Glutamatergic neuron (in vitro differentiated cells): ENCODE results near the gene RASSF5. TPM values are rescaled to one million over a fixed set of nuclear protein-coding genes. Genes with fewer than 3 reads are reported as not detected.

Experiments
- DNase-seq: peaks from one replicate; pipeline ENCODE4 v3.0.0; 2022
- H3K27ac Mint-ChIP-seq: one replicate; pipeline ENCODE4 v1.8.0; 2020; ENCODE audit warnings: mild to moderate bottlenecking, mixed read lengths, inconsistent platforms; ENCODE audit not compliant: unreplicated experiment
- H3K27me3 Mint-ChIP-seq: one replicate; pipeline ENCODE4 v1.8.0; 2020; ENCODE audit warnings: mild to moderate bottlenecking, moderate library complexity, mixed read lengths, inconsistent platforms; ENCODE audit not compliant: unreplicated experiment
- H3K36me3 Mint-ChIP-seq: one replicate; pipeline ENCODE4 v1.8.0; 2020; ENCODE audit warnings: mild to moderate bottlenecking, mixed read lengths, inconsistent platforms; ENCODE audit not compliant: unreplicated experiment
- H3K4me1 Mint-ChIP-seq: one replicate; pipeline ENCODE4 v1.8.0; 2020; ENCODE audit warnings: mild to moderate bottlenecking, low read depth, mixed read lengths, inconsistent platforms; ENCODE audit not compliant: unreplicated experiment
- H3K4me3 Mint-ChIP-seq: one replicate; pipeline ENCODE4 v1.8.0; 2020; ENCODE audit warnings: mild to moderate bottlenecking, mixed read lengths, inconsistent platforms; ENCODE audit not compliant: unreplicated experiment
- H3K9me3 Mint-ChIP-seq: one replicate; pipeline ENCODE4 v1.8.0; 2020; ENCODE audit warnings: mild to moderate bottlenecking, moderate library complexity, mixed read lengths, inconsistent platforms; ENCODE audit not compliant: unreplicated experiment
- CTCF ChIP-seq: fragments of 200-600 bp; sonication (generic); IDR thresholded peaks from one replicate; pipeline ENCODE4 v1.5.0; 2021; ENCODE audit not compliant: partially characterized antibody, unreplicated experiment
- total RNA-seq: library from RNA; stranded (reverse); fragmentation: NEBNext Ultra II Directional; extraction: Animal tissue kit (Norgen Biotek cat#: 25700); gene quantifications from one replicate; pipeline ENCODE4 v1.2.1, GENCODE V29; 2021; ENCODE audit not compliant: unreplicated experiment

RASSF5 gene
- total RNA-seq, 1 donor from 2014 or later, result 2.7 TPM

GRCh38 chr1:206584683-206585082 lies 77.4 kb downstream of the RASSF5 start:
- DNase-seq, result no peak
- no peak for TF ChIP-seq CTCF
- Mint-ChIP-seq H3K27me3 (peaks cover 2% of the 10 kb centered on the region), H3K4me3 (no peak overlapping the region), H3K36me3 (no peaks in the 10 kb centered on the region), H3K4me1 (peaks cover 3% of the 10 kb centered on the region), H3K9me3 (peaks cover 1% of the 10 kb centered on the region), H3K27ac (no peak overlapping the region)

GRCh38 chr1:206586501-206587445 lies 79.4 kb downstream of the RASSF5 start:
- Mint-ChIP-seq H3K4me1 (no peaks in the 10 kb centered on the region), H3K4me3 (no peak overlapping the region), H3K9me3 (no peaks in the 10 kb centered on the region), H3K27ac (no peak overlapping the region), H3K36me3 (no peaks in the 10 kb centered on the region), H3K27me3 (peaks cover 2% of the 10 kb centered on the region)
- no peak for DNase-seq
- no peak for TF ChIP-seq CTCF

- no peak for TF ChIP-seq CTCF
- H3K27ac Mint-ChIP-seq, result no peak overlapping the region
- DNase-seq, result no peak
- peaks cover 2% of the 10 kb centered on the region for H3K27me3 Mint-ChIP-seq
- no peaks in the 10 kb centered on the region for H3K9me3 Mint-ChIP-seq
- H3K4me3 Mint-ChIP-seq, result no peak overlapping the region
- no peaks in the 10 kb centered on the region for H3K4me1 Mint-ChIP-seq
- H3K36me3 Mint-ChIP-seq, result no peaks in the 10 kb centered on the region
Observed at GRCh38 chr1:206587904-206588303, 80.6 kb downstream of the RASSF5 start.

GRCh38 chr1:206588492-206588891 lies 81.2 kb downstream of the RASSF5 start:
- DNase-seq, result no peak
- H3K27me3 Mint-ChIP-seq, result peaks cover 2% of the 10 kb centered on the region
- H3K4me3 Mint-ChIP-seq, result no peak overlapping the region
- no peaks in the 10 kb centered on the region for H3K4me1 Mint-ChIP-seq
- H3K36me3 Mint-ChIP-seq, result no peaks in the 10 kb centered on the region
- no peak overlapping the region for H3K27ac Mint-ChIP-seq
- no peak for TF ChIP-seq CTCF
- no peaks in the 10 kb centered on the region for H3K9me3 Mint-ChIP-seq

- Mint-ChIP-seq H3K4me3 (no peak overlapping the region), H3K9me3 (no peaks in the 10 kb centered on the region), H3K27me3 (peaks cover 2% of the 10 kb centered on the region), H3K27ac (no peak overlapping the region), H3K4me1 (no peaks in the 10 kb centered on the region), H3K36me3 (no peaks in the 10 kb centered on the region)
- DNase-seq, result no peak
- no peak for TF ChIP-seq CTCF
Observed at GRCh38 chr1:206589206-206589605, 81.9 kb downstream of the RASSF5 start.
